Activated CD4-positive, alpha-beta T cell treated with anti-CD3 and anti-CD28 coated beads for 1 hour (primary cell): ENCODE measurements around the gene BTBD6.

Experiments
- DNase-seq: peaks from one replicate; pipeline ENCODE4 v3.0.0-alpha.2; 2020

The BTBD6 gene

DNA sequence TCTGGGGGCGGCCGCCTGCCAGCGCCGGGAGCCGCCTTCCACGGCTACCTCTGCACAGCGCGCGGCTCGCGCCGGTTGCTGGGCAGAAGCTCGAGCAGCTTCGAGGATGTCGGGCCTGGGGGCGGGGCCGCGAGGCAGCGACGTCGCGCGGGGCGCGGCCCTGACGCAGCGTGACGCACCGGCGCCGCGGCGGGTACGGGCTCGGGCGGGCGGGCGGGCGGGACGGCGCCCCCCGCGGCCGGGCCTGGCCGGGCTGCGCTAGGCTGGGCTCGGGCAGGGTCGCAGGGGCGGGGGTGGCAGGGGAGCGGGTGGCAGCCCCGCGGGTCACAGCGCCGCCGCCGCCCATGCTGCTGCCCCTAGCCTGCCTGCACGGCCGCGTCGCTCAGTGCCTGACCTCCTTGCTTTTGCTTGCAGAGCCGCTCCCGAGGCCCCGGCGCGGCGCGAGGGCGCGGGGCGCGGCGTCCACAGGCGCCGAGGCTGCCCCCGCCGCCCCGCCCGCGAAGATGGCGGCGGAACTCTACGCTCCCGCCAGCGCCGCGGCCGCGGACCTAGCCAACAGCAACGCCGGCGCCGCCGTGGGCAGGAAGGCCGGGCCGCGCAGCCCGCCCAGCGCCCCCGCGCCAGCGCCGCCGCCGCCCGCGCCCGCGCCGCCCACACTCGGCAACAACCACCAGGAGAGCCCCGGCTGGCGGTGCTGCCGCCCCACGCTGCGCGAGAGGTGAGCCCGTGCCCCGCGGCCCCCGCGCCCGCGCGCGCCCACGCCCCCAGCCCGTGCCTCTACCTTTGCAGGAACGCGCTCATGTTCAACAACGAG lies at the start of gene BTBD6:
Gene BTBD6, plus strand, starts transcription at position 166 of the 814 bp plus-strand sequence. Its CDS starts 179 bp downstream, at position 345.
- DNase-seq: peak; percentile 83

DNA sequence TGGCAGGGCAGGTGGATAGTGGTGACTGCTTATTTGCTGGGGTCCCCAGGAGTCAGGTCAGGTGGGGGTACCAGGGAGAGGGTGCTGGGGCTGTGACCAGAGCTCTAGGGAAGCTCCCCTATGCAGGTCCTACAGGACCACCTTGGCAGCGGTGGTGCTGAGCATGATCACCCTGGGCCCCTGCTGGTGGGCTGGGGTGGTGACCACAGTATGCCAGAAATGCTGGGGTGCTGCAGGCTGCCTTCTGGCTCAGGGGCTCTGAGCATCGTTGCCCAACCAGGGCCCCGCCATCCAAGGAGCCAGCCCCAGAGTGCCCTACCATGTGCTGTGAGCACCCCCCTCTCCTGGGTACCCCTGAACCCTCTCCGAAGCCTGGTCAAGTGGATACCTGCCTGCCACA lies 49.7 kb upstream of the BTBD6 start:
- DNase-seq: no peak

- no peak for DNase-seq
These were observed 49.2 kb upstream of the BTBD6 start for GRCh38 chr14:105199093-105199492.

DNA sequence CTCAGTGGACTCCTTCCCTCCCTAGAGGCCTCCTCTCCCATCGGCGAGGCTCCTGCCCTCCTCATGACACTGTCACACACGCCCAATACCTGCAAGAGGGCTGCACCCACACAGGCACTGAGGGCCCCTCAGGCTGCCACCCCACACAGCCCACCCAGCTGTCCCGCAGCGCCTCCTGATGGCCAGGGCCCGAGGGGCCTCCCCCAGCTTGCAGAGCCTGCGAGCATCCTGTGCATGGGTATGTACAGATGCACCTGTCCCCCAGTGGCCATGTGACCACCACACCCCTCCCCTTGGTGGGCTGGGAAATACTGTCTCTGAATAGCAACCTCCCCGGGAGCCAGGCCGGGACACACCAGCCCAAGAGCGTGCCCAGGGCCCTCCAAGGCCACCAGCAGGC lies 48.3 kb upstream of the BTBD6 start:
- DNase-seq: no peak

- no peak for DNase-seq
These were observed 47.7 kb upstream of the BTBD6 start for GRCh38 chr14:105200641-105201040.

GRCh38 chr14:105201156-105201924 lies 47.0 kb upstream of the BTBD6 start:
- DNase-seq: no peak

DNA sequence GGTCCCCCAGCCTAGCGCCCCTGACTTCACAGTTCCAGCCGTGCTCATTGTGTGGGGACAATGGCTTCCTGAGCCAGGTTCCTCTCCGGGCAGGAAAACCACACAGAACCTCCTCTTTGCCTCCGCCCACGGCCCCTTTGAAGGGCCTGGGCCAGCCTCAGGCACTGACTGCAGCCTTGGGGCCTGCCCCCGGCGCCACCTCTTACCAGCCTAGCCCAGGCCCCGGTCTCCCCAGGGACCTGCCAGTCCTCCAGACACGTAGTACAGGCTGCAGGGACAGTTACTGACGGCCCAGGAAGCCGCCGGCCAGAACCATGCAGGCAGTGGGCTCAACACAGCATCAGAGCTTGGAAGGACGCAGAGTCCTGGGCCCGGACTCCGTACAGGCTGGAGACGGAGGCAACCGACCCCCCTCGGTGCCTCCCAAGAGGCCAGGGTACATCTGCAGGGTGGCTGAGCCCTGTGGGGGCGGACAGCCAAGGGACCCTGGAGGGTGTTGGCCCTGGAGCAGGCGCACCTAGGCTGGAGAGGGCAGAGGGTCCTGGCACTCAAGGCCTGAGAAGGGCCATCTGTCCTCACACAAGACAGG lies 46.3 kb upstream of the BTBD6 start:
- DNase-seq: no peak

DNA sequence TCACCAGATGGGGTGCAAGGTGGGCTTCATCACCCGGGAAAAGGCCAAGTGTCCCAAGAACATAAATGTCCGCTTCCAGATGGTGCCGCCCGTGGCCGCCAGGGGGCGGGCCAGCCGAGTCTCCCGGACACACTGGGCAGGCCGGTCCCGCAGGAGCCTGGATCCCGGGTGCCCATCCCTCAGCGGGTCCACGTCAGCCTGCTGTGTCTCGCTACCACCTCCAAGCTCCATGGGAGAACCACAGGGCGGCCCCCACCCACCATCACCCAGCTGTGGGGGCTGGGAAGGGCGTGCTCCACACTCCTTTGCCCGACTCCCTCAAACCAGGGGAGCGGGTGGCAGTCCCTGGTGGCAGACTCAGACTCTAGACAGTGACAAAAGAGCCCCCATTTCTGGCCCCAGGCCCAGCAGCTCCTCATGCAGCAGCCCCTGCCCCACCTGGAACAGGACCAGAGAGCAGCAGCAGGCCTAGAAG lies 45.2 kb upstream of the BTBD6 start:
- DNase-seq: peak; percentile 42

DNA sequence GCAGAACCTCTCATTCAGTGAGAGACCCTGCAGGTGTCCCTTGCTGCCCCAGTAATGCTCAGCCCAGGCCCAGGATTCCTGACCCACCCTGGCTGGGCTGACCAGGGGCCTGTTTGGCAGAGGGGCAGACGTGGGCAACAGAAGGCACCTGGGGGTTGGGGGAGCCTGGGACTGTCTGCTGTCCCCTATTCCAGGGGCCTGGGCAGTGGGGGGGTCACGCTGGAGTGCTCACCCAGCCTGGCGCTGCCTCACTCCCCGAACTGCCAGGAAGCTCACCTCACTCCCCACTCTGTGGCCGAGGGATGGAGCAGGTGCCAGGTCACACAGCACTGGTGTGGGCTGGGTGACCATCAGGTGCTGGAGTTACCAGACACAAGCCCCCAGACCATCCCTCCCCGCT lies 44.6 kb upstream of the BTBD6 start:
- DNase-seq: no peak

- no peak for DNase-seq
These were observed 44.0 kb upstream of the BTBD6 start for GRCh38 chr14:105204206-105204930.

- DNase-seq: no peak
These were observed 43.2 kb upstream of the BTBD6 start for GRCh38 chr14:105204931-105205672.

GRCh38 chr14:105205673-105206208 lies 42.6 kb upstream of the BTBD6 start:
- DNase-seq: no peak

DNA sequence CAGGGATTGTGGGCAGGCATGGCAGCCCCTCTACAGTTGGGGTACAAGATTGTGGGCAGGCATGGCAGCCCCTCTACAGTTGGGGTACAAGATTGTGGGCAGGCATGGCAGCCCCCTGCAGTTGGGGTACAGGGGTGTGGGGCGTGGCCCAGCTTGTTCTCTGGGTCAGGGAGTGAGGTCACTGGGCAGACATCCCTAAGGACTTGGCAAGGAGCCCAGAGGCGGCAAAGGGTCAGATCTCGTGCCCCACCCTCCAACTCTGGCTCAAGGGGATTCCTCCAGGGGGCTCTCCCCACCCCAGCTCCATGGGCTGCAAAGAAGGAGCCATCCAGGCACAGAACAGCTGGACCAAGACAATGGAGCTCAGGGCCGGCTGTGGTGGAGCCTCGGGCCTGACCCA lies 41.5 kb upstream of the BTBD6 start:
- DNase-seq: no peak

DNA sequence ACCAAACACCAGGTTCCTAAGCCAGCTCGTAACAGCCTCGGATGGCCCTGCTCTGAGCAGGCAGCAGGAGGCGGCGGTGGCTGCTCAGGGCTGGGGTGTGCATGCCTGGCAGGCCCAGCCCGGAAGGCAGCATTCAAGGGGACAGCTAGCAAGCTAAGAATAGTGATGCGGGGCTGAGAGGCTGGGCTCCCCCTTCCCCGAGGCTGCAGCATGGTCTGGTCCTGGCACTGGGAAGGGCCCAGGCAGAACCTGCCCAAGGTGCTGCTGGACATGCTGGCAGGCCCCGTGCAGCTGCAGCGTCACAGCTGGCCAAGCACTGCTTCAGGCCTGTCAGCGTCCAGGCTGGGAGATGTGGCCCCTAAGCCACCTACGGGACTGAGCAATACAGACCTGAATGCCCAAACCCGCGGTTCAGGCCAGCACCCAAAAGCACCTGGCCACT lies 40.9 kb upstream of the BTBD6 start:
- no peak for DNase-seq

DNA sequence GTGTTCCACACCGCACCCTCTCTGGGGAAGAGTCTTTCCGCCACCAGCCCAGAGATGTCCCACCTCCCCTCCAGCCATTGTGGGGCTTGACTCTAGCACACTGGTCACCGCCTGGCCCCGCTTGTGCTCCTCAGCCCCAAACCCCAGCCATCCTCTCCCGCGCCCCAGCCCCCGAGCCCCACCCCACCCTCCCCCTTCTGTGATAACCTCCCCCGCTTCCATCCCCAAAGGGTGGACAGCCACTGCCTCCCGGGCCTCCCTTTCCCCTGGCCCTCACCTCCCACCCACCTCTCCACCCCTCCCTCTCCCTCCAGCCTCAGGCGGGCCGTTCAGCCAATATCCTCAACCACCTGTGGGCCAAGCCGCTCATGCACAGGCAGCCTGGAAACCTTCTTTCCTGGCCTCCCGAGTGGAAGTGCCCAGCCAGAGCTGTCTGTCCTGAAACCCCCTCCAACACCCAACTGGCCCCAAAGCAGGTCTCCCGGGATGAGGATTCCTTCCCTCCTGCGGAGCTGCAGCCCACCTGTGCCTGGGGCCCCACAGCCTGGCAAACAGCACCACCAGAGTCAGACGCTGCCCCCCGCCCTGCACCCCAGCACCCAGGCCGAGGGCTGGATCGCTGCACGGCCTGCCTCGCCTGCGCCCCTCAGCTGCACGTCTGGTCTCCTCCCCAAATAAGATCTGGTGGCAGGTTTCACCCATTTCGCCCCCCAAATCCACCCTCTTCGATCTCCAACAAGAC lies 40.2 kb upstream of the BTBD6 start:
- DNase-seq: no peak

DNA sequence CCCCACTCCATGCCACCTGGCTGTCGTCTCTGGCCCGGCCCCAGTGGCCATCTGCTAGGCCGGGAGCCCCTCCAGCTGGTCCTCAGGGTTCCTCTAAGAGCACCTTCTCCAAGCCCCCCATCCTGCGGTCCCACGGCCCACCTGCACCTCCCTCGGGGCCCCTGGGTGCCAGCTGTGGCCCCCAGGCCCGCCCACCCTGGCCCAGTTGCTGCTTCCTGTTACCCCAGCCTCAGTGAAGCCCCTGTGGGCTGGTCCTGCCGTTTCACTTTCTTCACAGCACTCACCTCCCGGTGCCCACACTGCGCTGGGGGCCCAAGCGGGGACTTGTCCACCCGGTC lies 39.6 kb upstream of the BTBD6 start:
- DNase-seq: no peak

GRCh38 chr14:105209091-105209490 lies 39.2 kb upstream of the BTBD6 start:
- no peak for DNase-seq

GRCh38 chr14:105209646-105210045 lies 38.7 kb upstream of the BTBD6 start:
- no peak for DNase-seq

DNA sequence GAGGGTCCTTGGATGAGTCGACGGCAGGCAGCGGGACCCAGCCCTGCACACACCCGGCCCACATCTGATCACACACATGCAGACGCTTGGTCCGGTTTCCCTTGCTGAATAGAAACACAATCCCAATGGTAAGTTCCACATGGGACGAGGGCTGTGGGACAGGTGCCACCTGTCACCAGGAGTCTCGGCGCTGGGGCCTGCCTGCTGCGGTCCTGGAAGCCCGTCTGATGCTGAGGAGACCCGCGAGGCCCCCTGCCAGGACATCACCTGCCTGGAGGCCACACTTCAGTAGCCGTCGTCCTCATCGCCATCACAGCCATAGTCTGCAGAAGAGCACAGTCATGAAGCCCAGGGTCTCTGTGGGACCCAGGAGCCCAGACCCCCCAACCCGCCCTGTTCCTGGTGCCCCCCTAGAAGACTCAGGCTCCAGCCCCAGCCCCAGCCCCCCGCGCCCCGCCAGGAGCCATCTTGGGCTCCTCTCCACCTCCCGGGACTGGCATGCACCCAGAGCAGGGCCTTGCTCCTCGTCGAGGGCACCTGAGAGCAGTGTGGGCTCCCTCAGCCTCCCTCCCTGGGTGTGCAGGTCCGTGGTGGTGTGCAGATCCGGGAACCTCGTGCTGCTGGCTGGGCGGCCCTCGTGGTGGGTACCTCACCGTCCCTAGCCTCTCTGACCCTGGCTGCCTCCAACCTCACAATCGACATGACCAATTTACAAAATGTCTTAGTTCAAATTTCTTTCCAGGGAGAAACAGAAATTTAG lies 37.9 kb upstream of the BTBD6 start:
- DNase-seq: no peak

DNA sequence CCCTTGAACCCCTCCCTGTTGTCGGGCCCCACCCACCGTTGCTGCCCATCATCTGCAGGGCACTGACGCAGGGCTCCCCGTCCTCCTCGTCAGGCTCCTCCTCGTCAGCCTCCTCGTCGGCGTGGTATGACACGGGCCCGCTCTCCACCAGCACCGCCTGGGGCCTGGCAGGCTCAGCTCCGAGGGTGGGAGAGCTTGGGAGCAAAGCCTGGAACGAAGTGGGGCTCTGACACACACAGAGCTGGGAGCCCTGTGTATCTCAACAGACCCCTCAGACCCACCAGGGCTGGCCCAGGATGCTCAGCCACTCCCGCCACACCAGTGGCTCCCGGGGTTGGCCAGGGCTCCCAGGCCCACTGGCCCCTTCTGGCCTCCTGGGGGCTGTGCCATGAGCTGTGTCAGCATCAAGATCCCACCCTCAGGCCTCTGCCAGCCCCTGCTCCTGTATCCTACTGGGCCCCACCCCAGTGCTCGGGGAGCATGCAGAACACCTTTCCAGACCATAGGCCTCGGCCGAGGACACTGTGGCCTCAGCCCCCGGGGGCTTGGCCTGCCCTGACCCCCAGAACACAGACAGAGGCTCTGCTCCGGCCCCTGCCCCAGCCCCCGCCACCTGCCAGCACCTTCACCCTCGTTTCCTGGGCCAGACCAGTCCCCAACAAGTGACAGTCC lies 37.1 kb upstream of the BTBD6 start:
- DNase-seq: no peak
